NT2/D1 (cell line): ENCODE data around the gene PATL2.

Source experiments
- SUZ12 ChIP-seq: IDR thresholded peaks from 2 replicates; pipeline ENCODE4 v1.6.1; 2011; ENCODE audit not compliant: insufficient read length, insufficient read depth; ENCODE audit errors: extremely low read depth
- YY1 ChIP-seq: IDR thresholded peaks from 2 replicates; pipeline ENCODE4 v1.6.1; 2011; ENCODE audit not compliant: insufficient read length, insufficient read depth

- TF ChIP-seq YY1: no peak
- no peak for TF ChIP-seq SUZ12
These were observed 64.7 kb downstream of the PATL2 start for GRCh38 chr15:44646460-44646859.
